Activated CD4-positive, alpha-beta memory T cell treated with anti-CD3 and anti-CD28 coated beads, Interleukin-2, amount 10 ng/mL, durations not matched to agents 7 days and 5 days (primary cell): ENCODE measurements around the gene SPECC1L. TPM values are rescaled to one million over a fixed set of nuclear protein-coding genes. Genes with fewer than 3 reads are reported as not detected.

ENCODE experiments used
- CTCF ChIA-PET: fragments of 350-600 bp; sonication (Branson Sonifier 250); formaldehyde crosslinking; loops from one replicate; lab custom pipeline; 2021; ENCODE audit warnings: antibody characterized with exemption, inconsistent platforms; lab: Charles Lee
- POLR2A ChIA-PET: fragments of 350-600 bp; sonication (Branson Sonifier 250); formaldehyde crosslinking; loops from one replicate; lab custom pipeline; 2021; ENCODE audit warnings: antibody characterized with exemption; lab: Charles Lee
- DNase-seq: peaks from one replicate; pipeline ENCODE4 v3.0.0-alpha.2; 2020
- H3K27ac Mint-ChIP-seq: one replicate; pipeline ENCODE4 v1.8.0; 2021; ENCODE audit warnings: mild to moderate bottlenecking, mixed read lengths
- H3K27me3 Mint-ChIP-seq: one replicate; pipeline ENCODE4 v1.8.0; 2021; ENCODE audit warnings: mixed read lengths
- H3K36me3 Mint-ChIP-seq: one replicate; pipeline ENCODE4 v1.8.0; 2021; ENCODE audit warnings: low read depth, mixed read lengths
- H3K4me1 Mint-ChIP-seq: one replicate; pipeline ENCODE4 v1.8.0; 2021; ENCODE audit warnings: mixed read lengths
- H3K4me3 Mint-ChIP-seq: one replicate; pipeline ENCODE4 v1.8.0; 2021; ENCODE audit warnings: mild to moderate bottlenecking, mixed read lengths
- H3K9me3 Mint-ChIP-seq: one replicate; pipeline ENCODE4 v1.8.0; 2021; ENCODE audit warnings: mixed read lengths
- total RNA-seq, 2 experiments: library from RNA; stranded (reverse); gene quantifications; one replicate each; pipeline ENCODE4 v1.2.3, GENCODE V29; 2021

The SPECC1L gene
- total RNA-seq, 2 experiments from 2014 or later: 33.2 to 37.9 TPM

DNA sequence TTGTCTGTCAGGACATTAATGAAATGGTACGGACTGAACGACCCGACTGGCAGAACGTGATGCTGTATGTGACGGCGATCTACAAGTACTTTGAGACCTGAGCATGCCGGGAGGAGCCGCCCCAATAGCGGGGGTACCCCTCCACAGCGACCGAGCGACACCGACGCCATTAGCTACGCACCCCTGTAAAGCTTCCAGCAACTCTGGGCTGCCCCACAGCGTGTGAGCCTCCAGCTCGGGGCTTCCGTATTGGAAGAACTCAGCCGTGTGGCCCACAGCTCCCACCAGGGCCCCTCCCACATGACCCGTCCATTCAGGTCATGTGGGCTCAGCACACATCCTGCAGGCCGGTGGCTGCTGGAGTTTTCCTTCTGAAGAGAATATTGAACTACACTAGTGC is 143.9 kb downstream of the SPECC1L start:
- no peak overlapping the region for H3K27ac Mint-ChIP-seq
- H3K36me3 Mint-ChIP-seq: peaks cover 11% of the 10 kb centered on the region
- no peaks in the 10 kb centered on the region for H3K27me3 Mint-ChIP-seq
- peaks cover 11% of the 10 kb centered on the region for H3K4me1 Mint-ChIP-seq
- ChIA-PET POLR2A (interaction anchor here (1.3 kb wide), 1 partner anchor 13 kb away, joined by 4 read pairs; the partner anchor contains the start of gene ADORA2A), CTCF (no interaction called here)
- no peak overlapping the region for H3K4me3 Mint-ChIP-seq
- no peak for DNase-seq
- H3K9me3 Mint-ChIP-seq: no peaks in the 10 kb centered on the region

- CTCF ChIA-PET: no interaction called here
- no peaks in the 10 kb centered on the region for H3K27me3 Mint-ChIP-seq
- H3K4me1 Mint-ChIP-seq: peaks cover 4% of the 10 kb centered on the region
- peaks cover 10% of the 10 kb centered on the region for H3K36me3 Mint-ChIP-seq
- H3K4me3 Mint-ChIP-seq: no peak overlapping the region
- no peaks in the 10 kb centered on the region for H3K9me3 Mint-ChIP-seq
- no peak for DNase-seq
- no peak overlapping the region for H3K27ac Mint-ChIP-seq
- POLR2A ChIA-PET: interaction anchor here (1.3 kb wide), 1 partner anchor 12 kb away, joined by 4 read pairs; the partner anchor contains the start of gene ADORA2A
Observed at GRCh38 chr22:24414984-24415945, 144.6 kb downstream of the SPECC1L start.

DNA sequence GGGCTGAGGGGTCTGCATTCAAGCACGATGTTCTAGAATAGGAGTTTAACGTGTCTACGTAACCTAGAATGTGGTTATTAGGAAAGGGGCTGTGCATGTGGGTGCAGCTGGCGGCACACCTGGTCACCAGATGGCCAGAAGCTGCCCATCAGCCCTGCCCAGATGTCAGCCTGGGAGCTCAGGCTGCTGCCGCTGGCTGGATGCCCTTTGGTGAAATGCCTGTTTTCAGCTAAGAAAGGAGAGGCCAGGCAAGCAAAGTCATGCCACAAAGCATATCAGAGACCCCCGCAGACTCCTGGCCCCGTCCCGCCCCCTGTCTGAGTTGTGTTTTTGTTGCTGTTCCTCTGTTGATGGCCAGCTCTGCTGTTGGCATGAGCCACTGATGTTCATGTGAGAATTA is 145.5 kb downstream of the SPECC1L start:
- DNase-seq: no peak
- Mint-ChIP-seq H3K27ac (no peak overlapping the region), H3K4me1 (no peaks in the 10 kb centered on the region), H3K27me3 (no peaks in the 10 kb centered on the region), H3K4me3 (no peak overlapping the region), H3K9me3 (no peaks in the 10 kb centered on the region), H3K36me3 (peaks cover 7% of the 10 kb centered on the region)
- POLR2A ChIA-PET: interaction anchor here (1.3 kb wide), 1 partner anchor 12 kb away, joined by 4 read pairs; the partner anchor contains the start of gene ADORA2A
- CTCF ChIA-PET: interaction anchor here (2.8 kb wide), 1 partner anchor 106 kb away, joined by 7 read pairs; no protein-coding TSS in a partner anchor

DNA sequence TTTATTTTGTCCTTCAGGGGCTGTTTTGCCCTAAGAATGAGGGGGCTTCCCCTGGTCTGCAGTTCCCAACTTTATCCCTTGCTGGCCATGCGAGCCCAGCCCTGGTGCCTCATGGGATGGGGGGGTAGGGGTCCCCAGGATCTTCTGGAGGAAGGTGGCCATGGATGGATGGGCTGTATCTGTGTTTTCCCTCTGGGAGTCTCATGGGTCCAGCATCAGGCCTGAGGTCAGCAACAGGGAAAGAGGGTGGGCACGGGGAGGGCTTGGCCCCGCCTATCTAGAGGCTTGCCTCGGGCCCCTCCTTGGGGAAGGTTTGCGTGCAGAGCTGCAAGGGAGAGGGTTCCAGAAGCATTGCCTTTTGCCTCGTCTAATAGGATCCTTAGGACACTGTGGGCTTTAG is 146.0 kb downstream of the SPECC1L start:
- H3K27me3 Mint-ChIP-seq: no peaks in the 10 kb centered on the region
- no peaks in the 10 kb centered on the region for H3K9me3 Mint-ChIP-seq
- POLR2A ChIA-PET: no interaction called here
- H3K27ac Mint-ChIP-seq: no peak overlapping the region
- no peak overlapping the region for H3K4me3 Mint-ChIP-seq
- no peak for DNase-seq
- H3K36me3 Mint-ChIP-seq: peaks cover 7% of the 10 kb centered on the region
- CTCF ChIA-PET: interaction anchor here (2.8 kb wide), 1 partner anchor 105 kb away, joined by 7 read pairs; no protein-coding TSS in a partner anchor
- no peaks in the 10 kb centered on the region for H3K4me1 Mint-ChIP-seq

DNA sequence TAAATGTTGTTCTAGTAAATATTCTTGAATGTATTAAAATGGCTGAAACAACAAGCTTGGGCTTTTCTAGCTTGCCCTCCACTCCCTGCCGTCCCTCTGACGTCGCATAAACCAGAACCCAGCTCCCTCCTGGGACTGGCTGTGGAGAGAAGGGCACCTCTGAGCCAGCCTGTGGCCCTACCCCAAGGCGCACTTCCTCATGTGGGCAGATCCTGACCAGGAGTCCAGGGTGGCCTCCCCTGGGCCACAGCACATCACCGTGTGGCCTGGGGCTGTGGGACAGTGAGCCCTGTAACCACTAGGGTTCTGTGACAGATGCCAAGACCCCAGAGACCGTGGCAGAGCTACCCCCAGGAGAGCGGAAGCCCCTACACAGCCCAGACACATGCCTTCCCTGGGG is 146.6 kb downstream of the SPECC1L start:
- H3K4me3 Mint-ChIP-seq: no peak overlapping the region
- no peaks in the 10 kb centered on the region for H3K27me3 Mint-ChIP-seq
- H3K36me3 Mint-ChIP-seq: peaks cover 7% of the 10 kb centered on the region
- H3K9me3 Mint-ChIP-seq: no peaks in the 10 kb centered on the region
- no peak for DNase-seq
- CTCF ChIA-PET: interaction anchor here (0.6 to 2.8 kb wide), 3 partner anchors 18 to 105 kb away, joined by 3 to 7 read pairs (median 3); no protein-coding TSS in a partner anchor
- no peaks in the 10 kb centered on the region for H3K4me1 Mint-ChIP-seq
- POLR2A ChIA-PET: no interaction called here
- no peak overlapping the region for H3K27ac Mint-ChIP-seq

- H3K36me3 Mint-ChIP-seq: peaks cover 7% of the 10 kb centered on the region
- no peak overlapping the region for H3K4me3 Mint-ChIP-seq
- H3K9me3 Mint-ChIP-seq: no peaks in the 10 kb centered on the region
- no peak overlapping the region for H3K27ac Mint-ChIP-seq
- ChIA-PET POLR2A (interaction anchor here (1.3 kb wide), 1 partner anchor 10 kb away, joined by 4 read pairs; no protein-coding TSS in a partner anchor), CTCF (interaction anchor here (1.5 to 2.8 kb wide), 2 partner anchors 17 to 104 kb away, joined by 3 to 7 read pairs; no protein-coding TSS in a partner anchor)
- peaks cover 5% of the 10 kb centered on the region for H3K27me3 Mint-ChIP-seq
- DNase-seq: no peak
- H3K4me1 Mint-ChIP-seq: peaks cover 4% of the 10 kb centered on the region
Observed at GRCh38 chr22:24417901-24418641, 147.4 kb downstream of the SPECC1L start.

DNA sequence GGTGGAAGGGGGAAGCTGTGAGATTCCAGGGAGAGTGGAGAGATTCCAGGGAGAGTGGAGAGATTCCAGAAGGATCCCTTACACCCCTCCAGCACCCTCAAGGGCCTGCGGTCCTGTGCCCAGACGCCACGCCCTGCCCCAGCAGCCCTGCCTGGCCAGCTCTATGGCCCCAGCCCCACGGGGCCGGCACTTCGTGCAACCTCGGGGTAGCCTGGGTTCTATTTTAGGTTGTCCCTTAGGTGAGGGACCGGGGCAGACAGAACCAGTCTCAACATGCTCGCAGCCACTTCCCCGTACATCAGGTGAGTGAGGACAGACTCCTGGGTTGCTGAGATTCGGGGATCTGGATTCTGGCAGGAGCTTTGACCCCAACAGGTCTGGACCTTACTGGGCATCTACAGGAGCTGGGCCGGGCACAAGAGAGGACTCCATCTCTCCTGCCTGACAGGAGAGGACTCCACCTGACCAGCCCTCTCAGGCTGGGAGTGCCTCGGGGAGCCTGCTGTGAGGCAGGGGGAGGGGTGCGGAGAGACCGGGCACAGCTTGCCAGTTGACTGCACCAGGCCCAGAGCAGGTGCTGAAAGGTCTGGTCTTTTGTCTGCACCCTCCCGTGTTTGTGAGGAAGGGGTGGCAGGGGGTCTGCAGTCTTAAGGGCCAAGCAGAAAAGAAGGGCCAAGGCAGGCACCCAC is 148.3 kb downstream of the SPECC1L start:
- ChIA-PET CTCF (interaction anchor here (2.8 kb wide), 1 partner anchor 103 kb away, joined by 7 read pairs; no protein-coding TSS in a partner anchor), POLR2A (interaction anchor here (1.3 kb wide), 1 partner anchor 11 kb away, joined by 4 read pairs; no protein-coding TSS in a partner anchor)
- peaks cover 7% of the 10 kb centered on the region for H3K36me3 Mint-ChIP-seq
- H3K9me3 Mint-ChIP-seq: no peaks in the 10 kb centered on the region
- no peak overlapping the region for H3K27ac Mint-ChIP-seq
- no peak for DNase-seq
- H3K4me3 Mint-ChIP-seq: no peak overlapping the region
- peaks cover 4% of the 10 kb centered on the region for H3K4me1 Mint-ChIP-seq
- peaks cover 5% of the 10 kb centered on the region for H3K27me3 Mint-ChIP-seq

DNA sequence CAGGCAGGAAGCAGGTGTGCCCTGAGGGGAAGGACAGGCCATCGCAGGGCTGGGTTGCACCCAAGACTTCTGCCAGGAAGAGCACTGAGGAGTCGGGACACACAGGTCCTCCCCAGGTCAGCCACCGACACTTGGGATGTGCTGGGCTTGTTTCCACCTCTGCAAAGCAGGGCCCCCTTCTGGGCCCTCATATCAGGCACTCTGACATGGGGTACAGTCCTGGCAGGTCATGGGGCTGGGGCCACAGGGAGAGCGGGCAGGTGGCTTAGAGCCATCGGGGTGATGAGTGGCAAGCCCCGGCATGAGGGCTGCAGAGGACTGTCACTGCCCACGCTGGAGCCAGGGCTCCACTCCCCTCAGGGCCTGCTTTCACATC is 148.8 kb downstream of the SPECC1L start:
- H3K27ac Mint-ChIP-seq: no peak overlapping the region
- no peaks in the 10 kb centered on the region for H3K9me3 Mint-ChIP-seq
- CTCF ChIA-PET: no interaction called here
- peaks cover 4% of the 10 kb centered on the region for H3K4me1 Mint-ChIP-seq
- peaks cover 6% of the 10 kb centered on the region for H3K36me3 Mint-ChIP-seq
- POLR2A ChIA-PET: no interaction called here
- peaks cover 5% of the 10 kb centered on the region for H3K27me3 Mint-ChIP-seq
- no peak for DNase-seq
- no peak overlapping the region for H3K4me3 Mint-ChIP-seq

DNA sequence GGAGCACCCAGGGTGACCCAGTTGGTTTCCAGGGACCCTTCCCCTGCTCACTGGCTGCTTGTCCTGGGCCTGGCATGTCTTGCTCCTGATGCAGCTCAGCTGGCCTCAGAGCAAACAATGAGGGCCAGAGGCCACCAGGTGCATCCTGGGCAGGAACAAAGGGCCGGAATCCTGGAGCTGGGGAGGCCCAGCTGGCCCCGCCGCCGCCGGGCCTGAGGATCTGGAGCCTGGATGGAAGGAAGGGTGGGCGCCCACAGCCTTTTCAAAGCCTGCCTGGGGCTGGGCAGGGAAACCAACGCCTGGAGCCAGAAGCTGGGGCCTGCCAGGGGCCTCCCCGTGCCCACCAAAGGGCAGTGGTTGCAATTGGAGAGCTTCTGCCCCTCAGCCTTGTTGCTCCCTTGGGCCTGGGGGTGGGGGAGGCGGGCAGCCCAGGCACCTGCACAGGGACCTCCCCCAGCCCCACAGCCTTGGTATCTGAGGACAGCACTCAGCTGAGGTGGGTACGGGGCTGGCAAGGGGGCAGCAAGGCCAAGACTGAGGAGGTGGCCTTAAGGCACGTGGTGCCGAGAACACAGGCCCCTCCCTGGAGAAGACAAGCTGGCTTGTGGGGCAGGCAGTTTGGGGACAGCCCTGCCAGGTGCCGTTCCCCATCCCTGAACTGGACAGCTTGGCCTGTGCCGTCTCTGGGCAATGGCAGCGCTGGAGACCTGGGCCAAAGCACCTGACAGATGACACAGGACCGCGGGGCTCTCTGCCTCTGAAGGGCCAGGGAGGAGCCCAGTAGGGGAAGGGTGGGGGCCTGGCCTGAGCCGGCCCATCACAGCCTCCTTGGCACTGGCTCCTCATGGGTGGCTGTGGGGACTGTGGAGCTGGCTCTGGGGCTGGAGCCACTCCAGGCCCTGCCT is 149.7 kb downstream of the SPECC1L start:
- DNase-seq: no peak
- Mint-ChIP-seq H3K9me3 (no peaks in the 10 kb centered on the region), H3K27ac (no peak overlapping the region), H3K4me3 (no peak overlapping the region), H3K4me1 (peaks cover 8% of the 10 kb centered on the region), H3K36me3 (no peaks in the 10 kb centered on the region), H3K27me3 (peaks cover 5% of the 10 kb centered on the region)
- CTCF ChIA-PET: no interaction called here
- POLR2A ChIA-PET: interaction anchor here (1.2 kb wide), 1 partner anchor 14 kb away, joined by 3 read pairs; no protein-coding TSS in a partner anchor

DNA sequence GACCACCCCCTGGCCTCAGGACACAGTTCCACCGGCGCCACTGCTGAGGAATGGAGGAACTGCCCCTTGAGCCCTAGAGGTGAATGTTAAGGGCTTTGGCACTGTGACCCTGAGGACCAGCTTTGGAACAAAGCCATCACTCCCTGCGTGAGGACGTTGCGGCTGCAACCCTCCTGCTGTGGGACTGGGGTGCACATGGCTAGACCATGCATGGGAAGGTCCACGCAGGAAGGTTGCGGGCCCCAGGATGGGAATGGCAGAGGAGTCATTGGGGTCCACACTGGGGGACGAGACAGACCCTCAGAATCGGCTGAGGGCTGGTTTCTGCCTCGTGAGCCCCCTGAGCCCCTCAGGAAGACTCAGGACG is 150.3 kb downstream of the SPECC1L start:
- Mint-ChIP-seq H3K4me1 (peaks cover 14% of the 10 kb centered on the region), H3K27me3 (peaks cover 11% of the 10 kb centered on the region), H3K9me3 (no peaks in the 10 kb centered on the region), H3K27ac (no peak overlapping the region), H3K4me3 (no peak overlapping the region), H3K36me3 (no peaks in the 10 kb centered on the region)
- CTCF ChIA-PET: interaction anchor here (3.9 to 4.5 kb wide), 2 partner anchors 82 to 102 kb away, joined by 30 to 36 read pairs; no protein-coding TSS in a partner anchor
- POLR2A ChIA-PET: interaction anchor here (1.2 kb wide), 1 partner anchor 14 kb away, joined by 3 read pairs; no protein-coding TSS in a partner anchor
- no peak for DNase-seq

DNA sequence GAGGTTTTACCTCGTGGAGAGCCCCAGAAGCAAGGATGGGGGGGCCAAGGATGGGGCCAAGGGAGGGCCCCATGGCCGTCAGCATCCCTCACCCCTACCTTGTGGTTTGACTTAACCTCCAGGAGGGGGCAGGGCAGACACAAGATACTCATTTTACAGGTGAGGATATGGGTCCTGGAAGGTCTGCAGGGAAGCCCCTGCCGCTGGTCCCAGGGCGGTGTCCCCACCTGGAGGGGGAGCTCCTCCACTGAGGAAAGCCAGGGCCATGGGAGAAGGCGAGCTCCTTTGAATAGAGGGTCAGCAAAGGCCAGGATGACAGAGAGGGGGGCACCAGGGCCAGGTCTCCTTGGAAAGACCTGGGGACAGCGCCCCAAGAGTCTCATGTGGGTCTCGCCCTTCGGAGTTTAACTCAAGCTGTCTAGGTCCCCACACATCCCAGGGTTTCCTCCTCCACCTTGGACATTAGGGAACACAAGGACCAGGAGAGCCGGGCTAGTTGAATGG is 150.8 kb downstream of the SPECC1L start:
- H3K4me1 Mint-ChIP-seq: peaks cover 20% of the 10 kb centered on the region
- POLR2A ChIA-PET: interaction anchor here (1.6 kb wide), 1 partner anchor 102 kb away, joined by 5 read pairs; no protein-coding TSS in a partner anchor
- CTCF ChIA-PET: interaction anchor here (1.6 to 4.5 kb wide), 3 partner anchors 13 to 102 kb away, joined by 4 to 36 read pairs (median 30); no protein-coding TSS in a partner anchor
- no peaks in the 10 kb centered on the region for H3K9me3 Mint-ChIP-seq
- H3K27me3 Mint-ChIP-seq: peaks cover 13% of the 10 kb centered on the region
- DNase-seq: no peak
- H3K27ac Mint-ChIP-seq: peak overlapping the region; percentile 40
- no peak overlapping the region for H3K4me3 Mint-ChIP-seq
- H3K36me3 Mint-ChIP-seq: no peaks in the 10 kb centered on the region
